Spinal cord (tissue), 10 donors: ENCODE results near the gene TMEM220. TPM values are rescaled to one million over a fixed set of nuclear protein-coding genes. Genes with fewer than 3 reads are reported as not detected.

ENCODE experiments used
- DNase-seq, 6 donors: peaks; one replicate each; pipeline versions ENCODE4 v3.0.0 to v3.0.0-alpha.2; 2013 to 2015; ENCODE audit warnings: low spot score in 6 of 6, low read depth in 4 of 6
- H3K27ac ChIP-seq: one replicate; pipeline ENCODE4 v1.5.1; 2013; ENCODE audit warnings: low read depth, low read length, control low read depth
- H3K27me3 ChIP-seq: one replicate; pipeline ENCODE4 v1.6.1; 2013; ENCODE audit warnings: low read length; ENCODE audit not compliant: control insufficient read depth, insufficient read depth
- H3K36me3 ChIP-seq: one replicate; pipeline ENCODE4 v1.6.1; 2013; ENCODE audit warnings: low read length; ENCODE audit not compliant: control insufficient read depth, insufficient read depth
- H3K4me1 ChIP-seq: one replicate; pipeline ENCODE4 v1.6.1; 2013; ENCODE audit warnings: low read length; ENCODE audit not compliant: control insufficient read depth, insufficient read depth
- H3K4me3 ChIP-seq: one replicate; pipeline ENCODE4 v1.5.1; 2013; ENCODE audit warnings: low read depth, low read length, control low read depth
- H3K9me3 ChIP-seq: one replicate; pipeline ENCODE4 v1.6.1; 2013; ENCODE audit warnings: low read length; ENCODE audit not compliant: control insufficient read depth, insufficient read depth
- WGBS: methylation state at CpG from one replicate; pipeline ENCODE4 v1.1.5; 2013; ENCODE audit warnings: missing lambda C conversion rate; ENCODE audit not compliant: insufficient coverage; 5-methylcytosine and 5-hydroxymethylcytosine counted together
- polyA plus RNA-seq, 2 donors: library from polyadenylated mRNA; unstranded; fragments of 120-200 nt; gene quantifications; one replicate each; pipeline ENCODE4 v1.2.1, GENCODE V29; 2013; ENCODE audit not compliant: insufficient read length in 2 of 2
- total RNA-seq, 2 donors: library from RNA; depleted of rRNA in 1 of 2; stranded (reverse); fragments of 120-200 nt in 1 of 2; fragments of >200 nt in 1 of 2; gene quantifications; one replicate each; pipeline versions ENCODE4 v1.2.3 to v1.2.4, GENCODE V29; 2013 to 2014
- donor health status: healthy.

TMEM220 gene
- total and polyA plus RNA-seq, 4 donors: 2.6 to 8.3 (median 7.2) TPM

GRCh38 chr17:10756619-10757018 is 26.8 kb upstream of the TMEM220 start:
- Histone ChIP-seq H3K36me3 (peaks cover 3% of the 10 kb centered on the region), H3K27me3 (peaks cover 2% of the 10 kb centered on the region), H3K4me1 (peaks cover 14% of the 10 kb centered on the region), H3K9me3 (no peaks in the 10 kb centered on the region), H3K4me3 (no peak overlapping the region), H3K27ac (no peak overlapping the region)
- no peak for DNase-seq
- WGBS: 100% methylated on average over 2 of the region's 2 CpGs

- Histone ChIP-seq H3K27me3 (peaks cover 2% of the 10 kb centered on the region), H3K36me3 (peaks cover 3% of the 10 kb centered on the region), H3K4me3 (no peak overlapping the region), H3K27ac (no peak overlapping the region), H3K9me3 (no peaks in the 10 kb centered on the region), H3K4me1 (peaks cover 18% of the 10 kb centered on the region)
- DNase-seq: no peak
- WGBS: no CpG with 5 or more reads among the region's 1 CpG
These were observed 26.4 kb upstream of the TMEM220 start for GRCh38 chr17:10756185-10756584.

DNA sequence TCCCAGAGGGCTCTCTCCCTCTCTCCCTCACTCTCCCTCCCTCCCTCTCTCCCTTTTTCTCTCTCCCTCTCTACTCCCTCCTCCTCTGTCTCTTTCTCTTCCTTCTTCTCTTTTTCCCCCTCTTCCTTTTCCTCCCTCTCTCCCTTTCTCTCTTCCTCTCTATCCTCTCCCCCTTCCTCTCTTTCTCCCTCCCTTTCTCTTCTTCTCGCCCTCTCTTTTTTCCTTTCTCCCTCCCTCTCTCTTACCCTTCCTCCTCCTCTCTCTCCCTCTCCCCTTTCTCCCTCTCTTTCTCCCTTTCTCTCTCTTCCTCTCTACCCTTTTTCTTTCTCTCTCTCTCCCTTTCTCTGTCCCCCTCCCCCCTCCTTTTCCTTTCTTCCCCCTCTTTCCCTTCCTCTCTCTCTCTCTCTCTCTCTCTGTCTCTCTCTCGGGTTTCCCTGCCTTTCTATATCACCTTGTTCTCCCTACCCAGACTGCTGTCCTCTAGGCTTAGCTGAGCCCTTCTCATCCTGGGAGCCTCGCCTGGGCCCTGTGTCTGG is 25.8 kb upstream of the TMEM220 start:
- Histone ChIP-seq H3K27me3 (peaks cover 2% of the 10 kb centered on the region), H3K27ac (no peak overlapping the region), H3K9me3 (no peaks in the 10 kb centered on the region), H3K36me3 (peaks cover 3% of the 10 kb centered on the region), H3K4me1 (peaks cover 18% of the 10 kb centered on the region), H3K4me3 (no peak overlapping the region)
- 77% methylated on average over 3 of the region's 3 CpGs for WGBS
- DNase-seq: no peak

GRCh38 chr17:10754861-10755591 is 25.2 kb upstream of the TMEM220 start:
- DNase-seq: no peak
- H3K9me3 ChIP-seq: no peaks in the 10 kb centered on the region
- peaks cover 2% of the 10 kb centered on the region for H3K27me3 ChIP-seq
- peaks cover 3% of the 10 kb centered on the region for H3K36me3 ChIP-seq
- H3K27ac ChIP-seq: no peak overlapping the region
- 21% methylated on average over 13 of the region's 14 CpGs for WGBS
- H3K4me3 ChIP-seq: no peak overlapping the region
- H3K4me1 ChIP-seq: peaks cover 18% of the 10 kb centered on the region

DNA sequence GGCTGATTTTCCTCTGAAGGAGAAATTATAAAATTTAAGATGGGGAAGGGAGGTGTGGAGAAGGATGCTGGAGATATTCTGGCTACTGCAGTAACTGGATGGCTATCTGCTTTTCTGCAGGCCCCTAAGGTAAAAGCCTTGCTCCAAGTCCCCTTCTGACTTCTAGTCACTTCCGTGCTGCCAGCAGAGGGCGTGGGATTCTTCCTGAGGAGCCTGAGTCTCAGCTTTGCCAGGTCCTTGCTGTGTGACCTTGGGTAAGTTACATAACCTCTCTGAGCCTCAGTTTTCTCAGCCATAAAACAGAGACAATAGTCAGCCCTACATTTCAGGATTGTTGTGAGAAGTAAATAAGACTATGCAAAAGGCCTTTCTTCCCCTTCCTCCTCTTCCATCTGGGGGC is 24.3 kb upstream of the TMEM220 start:
- 14% methylated on average over 1 of the region's 2 CpGs for WGBS

GRCh38 chr17:10752696-10753095 is 22.9 kb upstream of the TMEM220 start:
- WGBS: 83% methylated on average over 4 of the region's 10 CpGs

More for the DNA sequence above, 24.3 kb upstream of the TMEM220 start:
- no peak for DNase-seq
- no peak overlapping the region for H3K27ac ChIP-seq
- no peak overlapping the region for H3K4me3 ChIP-seq
- H3K4me1 ChIP-seq: peaks cover 22% of the 10 kb centered on the region
- H3K9me3 ChIP-seq: no peaks in the 10 kb centered on the region
- peaks cover 2% of the 10 kb centered on the region for H3K27me3 ChIP-seq
- peaks cover 3% of the 10 kb centered on the region for H3K36me3 ChIP-seq

DNA sequence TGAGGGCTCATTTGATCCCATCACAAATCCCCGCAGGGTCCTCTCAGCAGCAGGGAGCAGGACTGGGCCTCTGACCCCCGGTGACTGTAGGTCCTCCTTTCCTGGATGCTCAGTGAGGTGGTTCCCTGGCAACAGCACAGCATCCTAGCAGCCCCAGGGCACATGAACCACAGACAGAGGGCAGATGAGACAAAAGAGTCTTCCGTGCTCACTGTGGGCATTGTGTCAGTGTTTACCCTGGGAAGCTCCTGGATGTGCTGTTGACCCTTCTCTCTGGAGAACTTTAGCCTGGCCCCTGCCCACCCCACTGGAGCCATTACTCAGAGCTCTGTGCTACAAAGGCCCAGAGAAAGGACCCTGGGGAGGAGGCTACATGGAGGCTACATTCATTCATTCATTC is 21.7 kb upstream of the TMEM220 start:
- H3K27ac ChIP-seq: no peak overlapping the region
- peaks cover 29% of the 10 kb centered on the region for H3K4me1 ChIP-seq
- peaks cover 2% of the 10 kb centered on the region for H3K27me3 ChIP-seq
- no peaks in the 10 kb centered on the region for H3K9me3 ChIP-seq
- DNase-seq: no peak
- peaks cover 3% of the 10 kb centered on the region for H3K36me3 ChIP-seq
- no peak overlapping the region for H3K4me3 ChIP-seq
- 59% methylated on average over 3 of the region's 3 CpGs for WGBS

More at GRCh38 chr17:10752696-10753095, 22.9 kb upstream of the TMEM220 start:
- H3K27me3 ChIP-seq: peaks cover 2% of the 10 kb centered on the region
- H3K9me3 ChIP-seq: no peaks in the 10 kb centered on the region
- no peak overlapping the region for H3K27ac ChIP-seq
- no peak for DNase-seq
- peaks cover 29% of the 10 kb centered on the region for H3K4me1 ChIP-seq
- no peak overlapping the region for H3K4me3 ChIP-seq
- peaks cover 3% of the 10 kb centered on the region for H3K36me3 ChIP-seq

GRCh38 chr17:10750210-10750609 is 20.4 kb upstream of the TMEM220 start:
- WGBS: 85% methylated on average over 4 of the region's 4 CpGs
- Histone ChIP-seq H3K27me3 (peaks cover under 1% of the 10 kb centered on the region), H3K27ac (no peak overlapping the region), H3K9me3 (no peaks in the 10 kb centered on the region), H3K4me3 (no peak overlapping the region), H3K4me1 (peaks cover 22% of the 10 kb centered on the region), H3K36me3 (no peaks in the 10 kb centered on the region)
- no peak for DNase-seq

DNA sequence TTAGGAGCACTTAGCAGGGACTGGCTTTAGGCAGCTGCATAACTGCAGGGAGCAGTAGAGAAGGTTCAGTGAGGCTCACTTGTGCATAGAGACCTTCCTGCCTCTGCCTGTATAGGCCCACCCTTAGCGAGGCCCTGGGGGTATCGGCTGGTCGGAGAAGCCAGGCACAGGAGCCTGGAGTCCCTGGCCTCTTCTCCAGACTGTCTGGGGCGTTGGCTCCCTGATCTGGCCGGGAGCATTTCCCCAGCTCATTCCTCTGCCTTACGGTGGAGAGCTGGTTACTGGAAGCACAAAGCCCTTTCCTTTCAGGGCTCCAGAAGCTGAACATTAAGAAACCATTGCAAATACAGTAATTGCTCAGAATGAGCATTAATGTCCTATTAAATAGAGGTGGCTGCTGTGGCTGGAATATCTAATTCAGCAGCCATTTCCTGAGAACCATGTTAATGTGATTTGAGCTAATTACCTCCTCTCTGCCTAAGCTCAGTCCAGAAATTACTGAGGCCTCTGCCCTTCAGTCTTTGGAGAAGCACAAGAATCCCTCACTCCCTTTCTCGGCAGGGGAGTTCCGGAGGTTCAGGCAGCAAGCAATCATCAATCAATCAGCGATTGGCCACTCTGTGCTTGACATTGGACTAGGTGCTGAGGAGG is 18.8 kb upstream of the TMEM220 start:
- 28% methylated on average over 5 of the region's 9 CpGs for WGBS
- Histone ChIP-seq H3K9me3 (no peaks in the 10 kb centered on the region), H3K27me3 (no peaks in the 10 kb centered on the region), H3K36me3 (no peaks in the 10 kb centered on the region), H3K4me1 (peaks cover 16% of the 10 kb centered on the region), H3K4me3 (no peak overlapping the region), H3K27ac (no peak overlapping the region)
- DNase-seq: peak in 2 of 6 donors; percentile 41 to 83
